ENCODE results near the gene CDKN1B. TPM values are rescaled to one million over a fixed set of nuclear protein-coding genes. Genes with fewer than 3 reads are reported as not detected.

CDKN1B gene
- total and polyA plus RNA-seq, 2 of the 13 experiments (the other 11 are each of a cell fraction or from before 2014, with no cell fraction given) = 20.1 to 37.2 TPM

GRCh38 chr12:12725086-12725955 lies 8.2 kb downstream of the CDKN1B start (continued):
- TF ChIP-seq FOXK1 (CRISPR knock-in tag; IDR thresholded peaks at IDR 0.05; ENCODE audit: borderline replicate concordance, low read depth) (peak; percentile 48; the same call in 1 of the 2 replicates), ZNF841 (CRISPR knock-in tag; IDR thresholded peaks at IDR 0.05; ENCODE audit: borderline replicate concordance) (no peak), SNAPC2 (CRISPR knock-in tag; IDR thresholded peaks at IDR 0.05) (0 out of 2 replicates have a peak, but pooled peaks have one; percentile 25), ETV6 (CRISPR knock-in tag; conservative IDR thresholded peaks at IDR 0.05) (no peak), ZNF12 (CRISPR knock-in tag; IDR thresholded peaks at IDR 0.05) (0 out of 2 replicates have a peak, but pooled peaks have one; percentile 33), ZNF33B (CRISPR knock-in tag; IDR thresholded peaks at IDR 0.05) (no peak), KMT2B (CRISPR knock-in tag; IDR thresholded peaks at IDR 0.05) (peak; percentile 72), XBP1 (CRISPR knock-in tag; IDR thresholded peaks at IDR 0.05) (no peak; the same call in 1 of the 2 replicates), FOXP1 (IDR thresholded peaks at IDR 0.05) (no peak), FOXP1 (CRISPR knock-in tag; IDR thresholded peaks at IDR 0.05) (peak; percentile 35; the same call in 1 of the 2 replicates), NR3C1 (CRISPR knock-in tag; IDR thresholded peaks at IDR 0.05) (no peak), ZNF274 (CRISPR knock-in tag; IDR thresholded peaks at IDR 0.05) (peak; percentile 8; the same call in 1 of the 2 replicates), STAT5B (CRISPR knock-in tag; IDR thresholded peaks at IDR 0.05) (no peak), HNF1B (CRISPR knock-in tag; IDR thresholded peaks at IDR 0.05) (0 out of 2 replicates have a peak, but pooled peaks have one; percentile 29), ZNF296 (CRISPR knock-in tag; conservative IDR thresholded peaks at IDR 0.05) (no peak), KLF9 (CRISPR knock-in tag; IDR thresholded peaks at IDR 0.05; ENCODE audit: low read depth) (no peak), TBL1XR1 (IDR thresholded peaks at IDR 0.05; ENCODE audit: borderline replicate concordance, low read length, partially characterized antibody) (peak; percentile 44), ZNF788 (CRISPR knock-in tag; IDR thresholded peaks at IDR 0.05; ENCODE audit: borderline replicate concordance) (peak; percentile 27; the same call in 1 of the 2 replicates), KLF13 (CRISPR knock-in tag; IDR thresholded peaks at IDR 0.05) (no peak)
- TF ChIP-seq, protein P1, sequence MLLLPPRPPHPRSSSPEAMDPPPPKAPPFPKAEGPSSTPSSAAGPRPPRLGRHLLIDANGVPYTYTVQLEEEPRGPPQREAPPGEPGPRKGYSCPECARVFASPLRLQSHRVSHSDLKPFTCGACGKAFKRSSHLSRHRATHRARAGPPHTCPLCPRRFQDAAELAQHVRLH (CRISPR knock-in tag; IDR thresholded peaks at IDR 0.05; ENCODE audit: borderline replicate concordance, low read depth) = no peak; the same call in 1 of the 2 replicates
- TF ChIP-seq, protein P2, sequence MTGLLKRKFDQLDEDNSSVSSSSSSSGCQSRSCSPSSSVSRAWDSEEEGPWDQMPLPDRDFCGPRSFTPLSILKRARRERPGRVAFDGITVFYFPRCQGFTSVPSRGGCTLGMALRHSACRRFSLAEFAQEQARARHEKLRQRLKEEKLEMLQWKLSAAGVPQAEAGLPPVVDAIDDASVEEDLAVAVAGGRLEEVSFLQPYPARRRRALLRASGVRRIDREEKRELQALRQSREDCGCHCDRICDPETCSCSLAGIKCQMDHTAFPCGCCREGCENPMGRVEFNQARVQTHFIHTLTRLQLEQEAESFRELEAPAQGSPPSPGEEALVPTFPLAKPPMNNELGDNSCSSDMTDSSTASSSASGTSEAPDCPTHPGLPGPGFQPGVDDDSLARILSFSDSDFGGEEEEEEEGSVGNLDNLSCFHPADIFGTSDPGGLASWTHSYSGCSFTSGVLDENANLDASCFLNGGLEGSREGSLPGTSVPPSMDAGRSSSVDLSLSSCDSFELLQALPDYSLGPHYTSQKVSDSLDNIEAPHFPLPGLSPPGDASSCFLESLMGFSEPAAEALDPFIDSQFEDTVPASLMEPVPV (CRISPR knock-in tag; IDR thresholded peaks at IDR 0.05) = peak; percentile 22; the same call in 1 of the 2 replicates
- TF ChIP-seq, protein P3, sequence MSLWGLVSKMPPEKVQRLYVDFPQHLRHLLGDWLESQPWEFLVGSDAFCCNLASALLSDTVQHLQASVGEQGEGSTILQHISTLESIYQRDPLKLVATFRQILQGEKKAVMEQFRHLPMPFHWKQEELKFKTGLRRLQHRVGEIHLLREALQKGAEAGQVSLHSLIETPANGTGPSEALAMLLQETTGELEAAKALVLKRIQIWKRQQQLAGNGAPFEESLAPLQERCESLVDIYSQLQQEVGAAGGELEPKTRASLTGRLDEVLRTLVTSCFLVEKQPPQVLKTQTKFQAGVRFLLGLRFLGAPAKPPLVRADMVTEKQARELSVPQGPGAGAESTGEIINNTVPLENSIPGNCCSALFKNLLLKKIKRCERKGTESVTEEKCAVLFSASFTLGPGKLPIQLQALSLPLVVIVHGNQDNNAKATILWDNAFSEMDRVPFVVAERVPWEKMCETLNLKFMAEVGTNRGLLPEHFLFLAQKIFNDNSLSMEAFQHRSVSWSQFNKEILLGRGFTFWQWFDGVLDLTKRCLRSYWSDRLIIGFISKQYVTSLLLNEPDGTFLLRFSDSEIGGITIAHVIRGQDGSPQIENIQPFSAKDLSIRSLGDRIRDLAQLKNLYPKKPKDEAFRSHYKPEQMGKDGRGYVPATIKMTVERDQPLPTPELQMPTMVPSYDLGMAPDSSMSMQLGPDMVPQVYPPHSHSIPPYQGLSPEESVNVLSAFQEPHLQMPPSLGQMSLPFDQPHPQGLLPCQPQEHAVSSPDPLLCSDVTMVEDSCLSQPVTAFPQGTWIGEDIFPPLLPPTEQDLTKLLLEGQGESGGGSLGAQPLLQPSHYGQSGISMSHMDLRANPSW (CRISPR knock-in tag; IDR thresholded peaks at IDR 0.05; ENCODE audit: borderline replicate concordance) = no peak
- TF ChIP-seq, protein P4, sequence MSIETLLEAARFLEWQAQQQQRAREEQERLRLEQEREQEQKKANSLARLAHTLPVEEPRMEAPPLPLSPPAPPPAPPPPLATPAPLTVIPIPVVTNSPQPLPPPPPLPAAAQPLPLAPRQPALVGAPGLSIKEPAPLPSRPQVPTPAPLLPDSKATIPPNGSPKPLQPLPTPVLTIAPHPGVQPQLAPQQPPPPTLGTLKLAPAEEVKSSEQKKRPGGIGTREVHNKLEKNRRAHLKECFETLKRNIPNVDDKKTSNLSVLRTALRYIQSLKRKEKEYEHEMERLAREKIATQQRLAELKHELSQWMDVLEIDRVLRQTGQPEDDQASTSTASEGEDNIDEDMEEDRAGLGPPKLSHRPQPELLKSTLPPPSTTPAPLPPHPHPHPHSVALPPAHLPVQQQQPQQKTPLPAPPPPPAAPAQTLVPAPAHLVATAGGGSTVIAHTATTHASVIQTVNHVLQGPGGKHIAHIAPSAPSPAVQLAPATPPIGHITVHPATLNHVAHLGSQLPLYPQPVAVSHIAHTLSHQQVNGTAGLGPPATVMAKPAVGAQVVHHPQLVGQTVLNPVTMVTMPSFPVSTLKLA (IDR thresholded peaks at IDR 0.05) = no peak
